ENCODE measurements around the gene VEGFA. TPM values are rescaled to one million over a fixed set of nuclear protein-coding genes. Genes with fewer than 3 reads are reported as not detected.

Gene VEGFA
- total RNA-seq, 1 donor from 2014 or later: 19.8 TPM

- DNase-seq (ENCODE audit: low read depth, low spot score): no peak
Observed at GRCh38 chr6:43820486-43820885, 50.5 kb downstream of the VEGFA start.

GRCh38 chr6:43821101-43821886, 51.3 kb downstream of the VEGFA start:
- DNase-seq (ENCODE audit: low read depth, low spot score): no peak

- no peak for DNase-seq (ENCODE audit: low read depth, low spot score)
Observed at GRCh38 chr6:43823390-43823789, 53.4 kb downstream of the VEGFA start.

DNA sequence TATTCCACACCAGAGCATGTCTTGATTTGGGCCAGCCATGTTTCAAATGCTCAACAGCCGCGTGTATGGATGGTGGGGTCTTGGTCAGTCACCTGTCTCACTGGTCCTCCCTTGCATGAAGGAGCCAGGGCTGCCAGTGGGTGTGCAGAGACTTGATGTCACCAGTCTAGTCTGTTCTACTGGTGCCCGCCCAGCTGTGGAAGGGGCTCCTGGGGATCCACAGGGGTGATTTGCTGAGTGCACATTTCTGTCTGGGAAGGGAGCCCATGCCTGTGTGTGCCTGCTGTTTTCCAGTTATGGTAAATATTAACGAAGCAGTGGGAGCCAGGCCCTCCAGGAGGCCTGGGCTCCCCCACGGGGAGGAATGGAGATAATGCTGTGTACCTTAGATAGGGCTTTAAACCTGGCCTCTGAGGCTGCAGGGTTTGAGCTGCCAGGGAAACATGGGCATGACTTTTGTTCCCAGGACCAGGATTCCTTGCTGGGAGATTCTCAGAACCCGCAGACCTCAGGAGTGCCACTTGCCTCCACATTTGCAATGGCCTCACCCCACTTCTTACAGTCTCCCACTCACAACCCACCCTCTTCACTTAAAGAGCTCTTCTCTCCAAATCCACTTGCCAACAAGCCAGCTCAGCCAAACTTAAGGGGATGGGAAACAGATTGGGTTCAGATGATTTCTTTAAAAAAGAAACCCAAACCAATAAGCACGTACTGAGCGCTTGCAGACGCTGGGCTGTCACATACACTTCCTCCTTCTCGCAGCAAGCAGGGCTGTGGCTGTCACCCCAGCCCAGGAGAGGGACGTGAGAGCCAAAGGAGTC, 54.1 kb downstream of the VEGFA start:
- DNase-seq (ENCODE audit: low read depth, low spot score): no peak

GRCh38 chr6:43824703-43825064, 54.7 kb downstream of the VEGFA start:
- no peak for DNase-seq (ENCODE audit: low read depth, low spot score)

DNA sequence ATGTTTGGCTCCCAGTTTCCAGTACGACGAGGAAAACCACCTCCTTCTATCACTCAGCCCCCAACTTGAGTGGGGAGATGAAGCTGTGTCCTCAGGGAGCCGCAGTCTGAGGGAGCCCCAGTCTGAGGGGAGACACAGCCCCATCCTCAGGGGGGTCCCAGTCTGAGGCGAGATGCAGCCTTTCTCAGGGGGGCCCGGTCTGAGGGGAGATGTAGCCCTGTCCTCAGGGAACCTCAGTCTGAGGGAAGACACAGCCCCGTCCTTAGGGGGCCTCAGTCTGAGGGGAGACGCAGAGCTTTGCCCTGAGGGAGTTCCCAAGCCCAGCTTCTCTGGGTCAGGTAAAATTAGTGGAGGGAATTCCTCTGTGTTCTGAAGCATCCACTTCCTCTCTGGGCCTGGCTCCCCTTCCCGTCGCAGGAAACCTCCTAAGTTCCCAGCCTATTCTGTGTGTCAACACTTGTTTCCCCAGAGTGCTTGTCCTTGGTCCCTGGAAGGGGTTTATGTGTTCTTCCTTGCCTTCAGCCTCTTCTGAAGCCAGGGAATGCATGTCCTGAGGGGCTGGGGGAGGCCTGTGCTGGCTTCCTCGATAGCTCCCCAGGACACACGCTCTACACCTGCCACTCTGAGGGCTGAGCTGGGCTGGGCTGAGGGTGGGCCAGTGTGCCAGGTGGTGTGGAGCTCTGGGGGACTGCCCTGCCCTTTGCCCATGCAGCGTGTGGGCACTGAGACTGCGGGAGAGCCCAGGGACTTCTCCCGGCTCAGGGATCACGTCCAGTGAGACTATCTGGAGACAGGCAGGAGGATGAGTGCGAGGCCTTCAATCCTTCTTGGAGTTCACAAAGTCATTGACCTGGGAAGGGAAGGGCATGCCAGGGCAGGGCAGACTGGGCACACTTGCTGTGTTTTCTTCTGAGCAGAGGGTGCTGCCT, 55.4 kb downstream of the VEGFA start:
- no peak for DNase-seq (ENCODE audit: low read depth, low spot score)

DNA sequence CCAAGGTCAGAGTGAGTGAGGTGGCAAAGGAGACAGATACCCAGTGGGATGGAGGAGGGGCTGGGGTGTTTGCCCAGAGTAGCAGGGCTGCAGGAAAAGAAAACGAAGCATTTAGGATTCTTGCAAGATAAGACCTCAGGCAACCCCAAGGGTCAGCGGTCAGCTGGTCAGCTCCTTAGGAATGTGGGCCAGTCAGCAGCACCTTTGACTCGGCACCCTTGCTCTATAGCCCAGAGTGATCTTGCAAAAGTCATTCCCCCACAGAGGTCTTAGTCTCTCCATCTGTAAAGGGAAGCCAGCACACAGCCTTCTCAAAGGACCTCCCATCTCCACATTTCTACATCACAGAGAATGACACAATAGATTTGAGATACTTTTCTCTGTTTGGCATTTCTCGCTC, 56.7 kb downstream of the VEGFA start:
- DNase-seq (ENCODE audit: low read depth, low spot score): no peak

- DNase-seq (ENCODE audit: low read depth, low spot score): no peak
Observed at GRCh38 chr6:43827898-43828297, 57.9 kb downstream of the VEGFA start.

- DNase-seq (ENCODE audit: low read depth, low spot score): no peak
Observed at GRCh38 chr6:43828711-43829110, 58.7 kb downstream of the VEGFA start.

DNA sequence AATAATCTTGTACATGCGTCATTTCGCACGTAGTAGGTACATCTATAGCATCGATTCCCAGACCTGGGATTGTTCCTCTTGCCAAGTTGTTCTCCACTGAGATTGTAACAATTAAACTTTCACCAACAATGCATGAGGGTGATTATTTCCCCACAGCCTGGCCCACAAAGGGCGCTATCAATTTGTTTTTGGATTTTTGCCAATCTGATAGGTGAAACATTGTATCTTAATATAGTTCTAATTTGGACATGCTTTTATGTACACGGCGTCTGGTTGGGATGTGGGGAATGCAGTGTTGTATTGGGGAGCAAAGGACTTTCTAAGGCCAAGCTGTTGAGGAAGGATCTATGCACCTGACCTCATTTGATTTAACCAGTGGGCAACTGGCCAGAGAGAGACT, 59.5 kb downstream of the VEGFA start:
- DNase-seq (ENCODE audit: low read depth, low spot score): no peak

- DNase-seq (ENCODE audit: low read depth, low spot score): no peak
Observed at GRCh38 chr6:43830775-43831174, 60.8 kb downstream of the VEGFA start.

GRCh38 chr6:43831191-43831590, 61.2 kb downstream of the VEGFA start:
- no peak for DNase-seq (ENCODE audit: low read depth, low spot score)

- DNase-seq (ENCODE audit: low read depth, low spot score): no peak
Observed at GRCh38 chr6:43833223-43833995, 63.4 kb downstream of the VEGFA start.

GRCh38 chr6:43833996-43834390, 64.0 kb downstream of the VEGFA start:
- no peak for DNase-seq (ENCODE audit: low read depth, low spot score)

- no peak for DNase-seq (ENCODE audit: low read depth, low spot score)
Observed at GRCh38 chr6:43834528-43835155, 64.6 kb downstream of the VEGFA start.

DNA sequence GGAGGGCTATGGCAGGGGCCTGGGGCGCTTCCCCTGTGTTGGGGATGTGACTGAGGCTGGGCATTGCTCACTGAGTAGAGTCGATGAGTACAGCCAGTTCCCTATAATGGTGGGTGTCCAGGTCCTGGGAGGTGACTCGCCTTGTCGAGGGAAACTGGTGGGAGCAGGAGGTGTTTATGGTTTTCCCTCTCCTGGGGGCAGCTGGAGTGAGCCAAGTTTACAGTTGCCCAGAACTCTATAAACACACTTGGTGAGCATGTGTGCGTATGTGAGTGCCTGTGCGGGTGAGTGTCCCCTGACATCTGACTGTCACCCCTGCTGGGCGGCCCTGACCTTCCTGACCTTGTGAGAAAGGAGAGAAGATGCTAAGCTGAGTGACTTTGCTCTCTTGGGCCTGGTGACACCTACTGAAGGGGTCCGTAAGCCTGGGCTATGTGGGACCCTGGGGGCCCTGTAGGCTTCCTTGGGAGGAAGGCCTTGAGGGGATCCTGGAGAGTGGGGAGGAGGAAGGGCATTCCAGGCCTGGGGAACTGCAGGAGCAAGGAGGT, 65.9 kb downstream of the VEGFA start:
- no peak for DNase-seq (ENCODE audit: low read depth, low spot score)

Data from pulmonary artery endothelial cell (primary cell).